Measurements from ENCODE around the gene TMEM143.
A peak's percentile ranks its signal among the peaks of the same experiment; 100 is the strongest.

TMEM143 gene

DNA sequence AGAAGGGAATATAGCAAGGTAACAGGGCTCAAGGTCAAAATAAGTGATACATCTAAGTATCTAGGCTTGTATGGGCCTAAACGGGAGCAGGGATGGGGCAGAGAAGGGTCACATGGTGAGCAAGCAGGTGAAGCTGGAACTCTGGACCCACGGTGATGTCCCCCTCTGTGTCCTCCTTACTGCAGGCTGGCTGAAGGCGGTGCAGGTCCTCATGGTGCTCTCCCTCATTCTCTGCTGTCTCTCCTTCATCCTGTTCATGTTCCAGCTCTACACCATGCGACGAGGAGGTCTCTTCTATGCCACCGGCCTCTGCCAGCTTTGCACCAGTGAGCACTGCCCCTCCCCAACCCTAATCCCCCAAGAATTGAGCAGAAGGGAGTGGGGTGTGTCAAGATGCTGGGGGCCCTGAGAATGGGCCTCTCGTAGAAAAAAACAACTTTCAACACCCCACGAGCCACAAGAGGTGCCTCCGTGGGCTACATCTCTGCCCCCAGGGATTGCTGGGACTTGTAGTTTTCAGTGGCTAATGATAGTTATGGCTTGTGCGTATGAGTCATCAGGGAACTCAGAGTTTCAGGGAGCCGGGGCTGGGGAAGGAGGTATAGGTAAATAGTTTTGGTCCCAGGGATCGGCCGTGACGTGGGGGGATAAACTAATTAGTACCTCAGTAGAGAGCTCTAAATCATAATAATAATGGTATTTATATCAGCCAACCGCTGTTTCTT is 34.4 kb downstream of the TMEM143 start:
- TF ChIP-seq, protein P1, sequence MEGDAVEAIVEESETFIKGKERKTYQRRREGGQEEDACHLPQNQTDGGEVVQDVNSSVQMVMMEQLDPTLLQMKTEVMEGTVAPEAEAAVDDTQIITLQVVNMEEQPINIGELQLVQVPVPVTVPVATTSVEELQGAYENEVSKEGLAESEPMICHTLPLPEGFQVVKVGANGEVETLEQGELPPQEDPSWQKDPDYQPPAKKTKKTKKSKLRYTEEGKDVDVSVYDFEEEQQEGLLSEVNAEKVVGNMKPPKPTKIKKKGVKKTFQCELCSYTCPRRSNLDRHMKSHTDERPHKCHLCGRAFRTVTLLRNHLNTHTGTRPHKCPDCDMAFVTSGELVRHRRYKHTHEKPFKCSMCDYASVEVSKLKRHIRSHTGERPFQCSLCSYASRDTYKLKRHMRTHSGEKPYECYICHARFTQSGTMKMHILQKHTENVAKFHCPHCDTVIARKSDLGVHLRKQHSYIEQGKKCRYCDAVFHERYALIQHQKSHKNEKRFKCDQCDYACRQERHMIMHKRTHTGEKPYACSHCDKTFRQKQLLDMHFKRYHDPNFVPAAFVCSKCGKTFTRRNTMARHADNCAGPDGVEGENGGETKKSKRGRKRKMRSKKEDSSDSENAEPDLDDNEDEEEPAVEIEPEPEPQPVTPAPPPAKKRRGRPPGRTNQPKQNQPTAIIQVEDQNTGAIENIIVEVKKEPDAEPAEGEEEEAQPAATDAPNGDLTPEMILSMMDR (IDR thresholded peaks at IDR 0.05; ENCODE audit: insufficient read depth, low read length, poor library complexity, severe bottlenecking), result no peak
- DNase-seq (ENCODE audit: extremely low read depth, insufficient read length), result peak; percentile 43
- Histone ChIP-seq H3K27me3 (replicated peaks; ENCODE audit: control insufficient read depth, insufficient read depth, low read length) (no peaks in the 10 kb centered on the region), H3K4me3 (replicated peaks; ENCODE audit: low read depth, low read length) (peak overlapping the region; percentile 60), H3K36me3 (ENCODE audit: control insufficient read depth, insufficient read depth, low read length) (no peaks in the 10 kb centered on the region)

DNA sequence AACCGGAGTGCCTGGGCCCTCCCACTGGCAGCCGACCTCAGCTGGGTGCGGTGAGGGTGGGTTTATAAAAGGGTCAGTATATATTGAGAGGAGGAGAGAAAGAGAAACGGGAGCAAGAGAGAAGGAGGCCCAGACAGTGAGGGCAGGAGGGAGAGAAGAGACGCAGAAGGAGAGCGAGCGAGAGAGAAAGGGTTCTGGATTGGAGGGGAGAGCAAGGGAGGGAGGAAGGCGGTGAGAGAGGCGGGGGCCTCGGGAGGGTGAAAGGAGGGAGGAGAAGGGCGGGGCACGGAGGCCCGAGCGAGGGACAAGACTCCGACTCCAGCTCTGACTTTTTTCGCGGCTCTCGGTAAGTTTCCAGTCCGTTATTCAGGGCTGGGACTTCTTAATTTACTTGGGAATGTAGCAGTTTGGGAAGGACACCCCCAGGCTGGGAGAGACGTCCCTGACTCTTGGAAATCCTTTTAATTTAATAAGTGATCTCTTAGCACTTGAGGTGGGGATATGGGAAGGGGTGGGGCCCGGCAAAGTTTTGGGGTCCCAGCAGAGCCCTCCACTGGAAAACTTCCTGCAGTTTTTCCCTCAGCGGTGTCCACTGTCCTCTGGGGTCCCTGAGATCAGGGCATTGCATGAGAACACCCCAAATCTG is 38.4 kb downstream of the TMEM143 start, which contains the start of gene EMP3:
TSS of gene EMP3 (plus strand) at position 288 of the 646 bp plus-strand sequence. CDS start 1,293 bp downstream, outside the sequence.
- Histone ChIP-seq H3K36me3 (ENCODE audit: control insufficient read depth, insufficient read depth, low read length) (no peaks in the 10 kb centered on the region), H3K4me3 (replicated peaks; ENCODE audit: low read depth, low read length) (peak within 1 kb of the TSS; percentile 74), H3K27me3 (replicated peaks; ENCODE audit: control insufficient read depth, insufficient read depth, low read length) (no peaks in the 10 kb centered on the region)
- peak; percentile 76 for DNase-seq (ENCODE audit: extremely low read depth, insufficient read length)
- TF ChIP-seq, protein P1 (IDR thresholded peaks at IDR 0.05; ENCODE audit: insufficient read depth, low read length, poor library complexity, severe bottlenecking), result no peak

DNA sequence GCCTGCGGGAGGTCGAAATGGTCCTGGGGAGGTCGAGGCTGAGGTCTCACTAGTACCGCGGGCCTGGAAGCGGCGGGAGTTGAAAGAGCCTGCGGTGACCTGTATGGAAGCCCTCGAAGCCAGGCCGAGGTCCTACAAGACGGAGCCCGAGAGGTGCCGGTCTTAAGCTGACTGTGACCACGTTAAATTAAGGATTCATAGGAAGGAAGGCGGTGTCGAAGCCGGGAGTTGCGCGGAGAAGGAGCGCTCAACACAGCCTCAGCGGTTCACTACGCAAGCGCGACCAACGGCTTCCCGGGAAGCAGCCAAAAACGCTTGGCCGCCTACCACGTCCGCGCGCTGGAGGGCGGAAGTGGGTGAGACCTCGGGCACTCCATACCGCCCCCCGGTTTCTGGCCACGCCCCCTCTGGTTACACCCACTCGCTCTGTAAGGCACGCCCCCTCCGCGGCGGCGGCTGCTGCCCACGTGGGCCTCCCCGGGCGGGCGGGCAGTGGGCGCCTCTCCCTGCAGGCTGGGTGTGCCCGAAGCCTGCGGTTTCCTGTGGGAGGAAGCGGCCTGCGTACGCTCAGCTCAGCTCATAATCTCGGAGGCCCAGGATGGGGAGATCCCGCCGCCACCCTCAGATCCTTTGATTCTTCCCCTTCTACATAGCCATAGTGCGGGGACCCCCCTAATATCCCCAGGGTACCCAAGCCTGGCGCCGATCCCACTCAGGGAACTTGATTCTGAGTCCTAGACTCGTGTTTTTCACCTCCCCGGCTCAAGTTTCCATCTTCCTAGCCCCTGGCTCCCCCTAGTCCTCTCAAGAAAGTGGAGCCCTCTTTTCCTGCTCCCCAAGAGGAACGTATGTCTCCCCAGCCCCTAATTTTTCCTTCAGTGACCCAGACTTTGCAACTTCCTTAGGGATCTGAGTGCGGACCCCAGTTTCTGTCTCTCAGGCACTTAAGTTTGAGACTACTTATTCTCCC is 41.8 kb downstream of the TMEM143 start:
- DNase-seq (ENCODE audit: extremely low read depth, insufficient read length), result peak; percentile 98
- no peaks in the 10 kb centered on the region for H3K27me3 ChIP-seq (replicated peaks; ENCODE audit: control insufficient read depth, insufficient read depth, low read length)
- TF ChIP-seq, protein P1 (IDR thresholded peaks at IDR 0.05; ENCODE audit: insufficient read depth, low read length, poor library complexity, severe bottlenecking), result no peak
- H3K4me3 ChIP-seq (replicated peaks; ENCODE audit: low read depth, low read length), result peak overlapping the region; percentile 73
- H3K36me3 ChIP-seq (ENCODE audit: control insufficient read depth, insufficient read depth, low read length), result no peaks in the 10 kb centered on the region

DNA sequence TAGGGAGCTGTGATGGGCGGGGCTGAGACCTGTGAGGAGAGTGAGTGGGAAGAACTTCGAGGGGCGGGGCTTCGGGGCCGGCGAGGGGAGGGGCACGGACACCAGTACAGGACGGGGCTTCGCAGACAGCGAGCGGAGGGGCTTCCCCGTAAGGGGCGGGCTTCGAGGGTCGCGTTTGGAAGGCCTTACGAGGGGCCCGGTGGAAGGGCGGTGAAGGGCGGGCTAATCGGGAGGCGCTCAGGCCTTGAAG is 42.4 kb downstream of the TMEM143 start:
- TF ChIP-seq, protein P1 (IDR thresholded peaks at IDR 0.05; ENCODE audit: insufficient read depth, low read length, poor library complexity, severe bottlenecking), result no peak
- Histone ChIP-seq H3K4me3 (replicated peaks; ENCODE audit: low read depth, low read length) (peak overlapping the region; percentile 73), H3K27me3 (replicated peaks; ENCODE audit: control insufficient read depth, insufficient read depth, low read length) (no peaks in the 10 kb centered on the region), H3K36me3 (ENCODE audit: control insufficient read depth, insufficient read depth, low read length) (no peaks in the 10 kb centered on the region)
- peak; percentile 95 for DNase-seq (ENCODE audit: extremely low read depth, insufficient read length)

DNA sequence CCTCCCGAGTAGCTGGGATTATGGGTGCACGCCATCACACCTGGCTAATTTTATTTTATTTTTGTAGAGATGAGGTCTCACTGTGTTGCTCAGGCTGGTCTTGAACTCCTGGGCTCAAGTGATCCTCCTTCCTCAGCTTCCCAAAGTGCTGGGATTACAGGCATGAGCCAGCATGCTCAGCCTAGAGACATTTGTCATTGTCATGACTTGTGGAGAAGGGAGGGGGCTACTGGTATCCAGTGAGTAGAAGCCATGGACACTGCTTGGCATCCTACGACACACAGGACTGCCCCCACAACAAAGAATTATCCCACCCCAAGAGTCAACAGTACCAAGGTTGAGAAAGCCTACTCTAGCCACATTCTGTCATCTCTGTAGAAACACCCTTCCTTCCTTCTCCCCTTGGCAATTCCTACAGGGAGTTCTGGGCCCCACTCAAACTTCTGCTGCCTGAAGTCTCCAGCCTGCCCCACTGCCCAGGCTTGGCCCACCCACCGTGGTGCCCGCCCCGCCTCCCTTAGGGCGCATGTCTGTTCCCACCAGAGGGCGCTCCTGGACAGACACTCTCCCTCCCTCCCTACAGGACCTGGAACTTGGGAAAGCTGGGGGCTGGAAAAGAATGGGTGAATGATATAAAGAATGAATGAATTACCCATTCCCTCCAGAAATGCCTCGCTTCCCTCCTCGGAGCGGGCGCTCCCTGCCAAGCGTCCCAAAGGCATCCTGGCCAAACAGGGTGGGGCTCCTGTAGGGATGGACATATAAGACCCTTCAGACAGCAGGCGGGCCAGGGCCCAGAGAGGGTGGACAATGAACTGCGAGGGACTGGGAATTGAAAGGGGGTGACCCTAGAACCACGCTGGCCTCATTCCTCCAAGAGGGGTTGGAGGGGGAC is 43.8 kb downstream of the TMEM143 start:
- TF ChIP-seq, protein P1 (IDR thresholded peaks at IDR 0.05; ENCODE audit: insufficient read depth, low read length, poor library complexity, severe bottlenecking), result peak; percentile 88
- Histone ChIP-seq H3K4me3 (replicated peaks; ENCODE audit: low read depth, low read length) (no peak overlapping the region), H3K27me3 (replicated peaks; ENCODE audit: control insufficient read depth, insufficient read depth, low read length) (no peaks in the 10 kb centered on the region), H3K36me3 (ENCODE audit: control insufficient read depth, insufficient read depth, low read length) (no peaks in the 10 kb centered on the region)
- DNase-seq (ENCODE audit: extremely low read depth, insufficient read length), result peak; percentile 66

All from GM06990 (cell line).